Nephron progenitor cell (in vitro differentiated cells): ENCODE measurements around the gene SLC2A9.

Source experiments
- DNase-seq: peaks from one replicate; pipeline ENCODE4 v3.0.0; 2021
- H3K27ac Mint-ChIP-seq: 2 replicates; pipeline ENCODE4 v1.8.0; 2021; ENCODE audit warnings: mild to moderate bottlenecking, moderate library complexity, mixed read lengths
- H3K27me3 Mint-ChIP-seq: 2 replicates; pipeline ENCODE4 v1.8.0; 2021; ENCODE audit warnings: mild to moderate bottlenecking, low read depth, mixed read lengths; ENCODE audit not compliant: poor library complexity
- H3K36me3 Mint-ChIP-seq: 2 replicates; pipeline ENCODE4 v1.8.0; 2021; ENCODE audit warnings: low read depth, mixed read lengths
- H3K4me1 Mint-ChIP-seq: 2 replicates; pipeline ENCODE4 v1.8.0; 2021; ENCODE audit warnings: mixed read lengths
- H3K4me3 Mint-ChIP-seq: 2 replicates; pipeline ENCODE4 v1.8.0; 2021; ENCODE audit warnings: mild to moderate bottlenecking, moderate library complexity, mixed read lengths
- H3K9me3 Mint-ChIP-seq: 2 replicates; pipeline ENCODE4 v1.8.0; 2021; ENCODE audit warnings: mild to moderate bottlenecking, moderate library complexity, mixed read lengths
- TF ChIP-seq, protein P1 (sequence below): fragments of 200-600 bp; sonication (generic); IDR thresholded peaks from 2 replicates; pipeline ENCODE4 v1.5.0; 2021; ENCODE audit warnings: antibody characterized with exemption

The SLC2A9 gene

DNA sequence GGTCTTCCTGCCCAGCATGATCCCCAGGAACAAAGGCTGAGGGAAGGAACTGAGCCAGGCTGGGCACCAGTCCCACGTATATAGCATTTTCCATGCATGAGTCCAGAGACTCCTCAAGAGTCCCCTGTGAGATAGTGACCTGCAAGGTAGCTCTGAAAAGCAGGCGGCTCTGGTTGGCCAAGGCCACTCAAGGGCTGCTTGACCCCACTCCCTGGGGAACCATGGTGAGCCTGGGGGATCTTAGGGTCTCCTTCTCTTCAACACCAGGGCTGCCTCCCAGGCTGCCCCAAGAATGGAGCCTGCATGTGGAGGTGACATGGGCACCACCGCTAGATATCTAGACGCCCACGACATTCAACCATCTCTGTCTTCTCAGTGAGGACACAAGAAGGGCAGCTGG is 79.2 kb downstream of the SLC2A9 start:
- Mint-ChIP-seq H3K4me3 (no peak overlapping the region), H3K36me3 (no peaks in the 10 kb centered on the region), H3K27me3 (peaks cover 11% of the 10 kb centered on the region), H3K27ac (no peak overlapping the region), H3K9me3 (no peaks in the 10 kb centered on the region), H3K4me1 (no peaks in the 10 kb centered on the region)
- TF ChIP-seq, protein P1, sequence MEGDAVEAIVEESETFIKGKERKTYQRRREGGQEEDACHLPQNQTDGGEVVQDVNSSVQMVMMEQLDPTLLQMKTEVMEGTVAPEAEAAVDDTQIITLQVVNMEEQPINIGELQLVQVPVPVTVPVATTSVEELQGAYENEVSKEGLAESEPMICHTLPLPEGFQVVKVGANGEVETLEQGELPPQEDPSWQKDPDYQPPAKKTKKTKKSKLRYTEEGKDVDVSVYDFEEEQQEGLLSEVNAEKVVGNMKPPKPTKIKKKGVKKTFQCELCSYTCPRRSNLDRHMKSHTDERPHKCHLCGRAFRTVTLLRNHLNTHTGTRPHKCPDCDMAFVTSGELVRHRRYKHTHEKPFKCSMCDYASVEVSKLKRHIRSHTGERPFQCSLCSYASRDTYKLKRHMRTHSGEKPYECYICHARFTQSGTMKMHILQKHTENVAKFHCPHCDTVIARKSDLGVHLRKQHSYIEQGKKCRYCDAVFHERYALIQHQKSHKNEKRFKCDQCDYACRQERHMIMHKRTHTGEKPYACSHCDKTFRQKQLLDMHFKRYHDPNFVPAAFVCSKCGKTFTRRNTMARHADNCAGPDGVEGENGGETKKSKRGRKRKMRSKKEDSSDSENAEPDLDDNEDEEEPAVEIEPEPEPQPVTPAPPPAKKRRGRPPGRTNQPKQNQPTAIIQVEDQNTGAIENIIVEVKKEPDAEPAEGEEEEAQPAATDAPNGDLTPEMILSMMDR = no peak
- DNase-seq = no peak

DNA sequence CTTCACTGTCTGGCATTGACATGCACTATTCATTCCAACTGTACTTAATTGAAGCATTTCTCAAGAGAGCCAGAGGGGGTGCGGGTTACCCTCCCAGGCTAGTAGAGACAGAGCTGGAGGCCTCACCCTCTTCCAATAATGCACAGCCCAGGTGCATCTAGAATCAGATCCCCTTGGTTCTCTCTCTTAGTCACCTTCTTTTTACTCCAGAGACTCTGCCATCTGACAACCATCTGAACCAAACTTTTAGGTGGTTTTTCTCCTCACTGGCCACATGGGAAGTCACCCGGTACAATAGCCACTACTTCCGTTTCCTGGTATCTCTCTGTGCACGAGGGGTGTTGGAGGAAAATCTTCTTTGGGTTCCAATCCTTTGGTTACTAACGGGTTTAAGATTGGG is 81.3 kb downstream of the SLC2A9 start:
- H3K9me3 Mint-ChIP-seq = no peaks in the 10 kb centered on the region
- no peak for DNase-seq
- no peaks in the 10 kb centered on the region for H3K36me3 Mint-ChIP-seq
- H3K4me3 Mint-ChIP-seq = no peak overlapping the region
- TF ChIP-seq, protein P1 = no peak
- no peak overlapping the region for H3K27ac Mint-ChIP-seq
- peaks cover 12% of the 10 kb centered on the region for H3K27me3 Mint-ChIP-seq
- H3K4me1 Mint-ChIP-seq = no peaks in the 10 kb centered on the region

DNA sequence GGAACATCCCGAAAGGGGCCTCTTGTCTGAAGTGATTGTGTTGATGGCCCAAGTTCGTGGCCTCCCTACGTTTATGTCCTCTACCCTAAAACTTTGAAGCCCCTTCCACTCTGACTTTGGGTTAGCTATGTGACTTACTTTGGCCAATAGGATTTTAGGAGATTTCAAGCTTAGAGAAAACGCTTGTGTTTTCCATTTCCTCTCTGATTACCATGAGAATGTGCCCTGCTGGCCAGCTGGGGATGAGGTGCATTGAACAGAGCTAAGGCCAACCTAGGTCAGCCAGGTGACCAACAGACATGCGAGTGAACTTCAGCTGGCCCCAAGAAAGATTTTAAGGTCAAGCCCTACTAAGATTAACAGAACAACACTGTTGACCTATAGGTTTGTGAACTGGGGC is 82.4 kb downstream of the SLC2A9 start:
- TF ChIP-seq, protein P1 = no peak
- no peak for DNase-seq
- no peaks in the 10 kb centered on the region for H3K4me1 Mint-ChIP-seq

DNA sequence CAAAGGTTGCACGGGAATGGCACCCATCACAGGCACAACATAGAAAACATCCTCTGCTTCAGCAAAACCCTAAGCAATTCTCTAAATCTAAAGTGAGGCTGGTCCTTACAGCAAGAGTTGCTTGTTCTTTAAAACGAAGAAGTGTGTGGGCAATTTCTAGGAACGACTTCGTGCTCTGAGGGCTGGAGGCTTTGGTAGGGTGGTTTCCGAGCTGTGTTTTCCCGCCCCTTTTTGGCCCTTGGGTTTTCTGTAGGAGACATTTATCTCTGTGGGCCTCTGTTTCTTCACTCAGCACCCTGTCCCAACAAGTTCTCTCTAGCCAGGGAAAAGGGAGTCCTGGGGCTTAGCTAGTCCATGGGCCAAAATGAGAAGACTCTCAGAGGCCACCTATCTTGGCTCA is 84.2 kb downstream of the SLC2A9 start:
- TF ChIP-seq, protein P1 = no peak
- DNase-seq = no peak
- no peak overlapping the region for H3K4me3 Mint-ChIP-seq
- H3K27me3 Mint-ChIP-seq = peaks cover 28% of the 10 kb centered on the region
- H3K27ac Mint-ChIP-seq = no peak overlapping the region
- H3K9me3 Mint-ChIP-seq = no peaks in the 10 kb centered on the region
- H3K36me3 Mint-ChIP-seq = no peaks in the 10 kb centered on the region
- no peaks in the 10 kb centered on the region for H3K4me1 Mint-ChIP-seq

More for the DNA sequence above, 82.4 kb downstream of the SLC2A9 start:
- Mint-ChIP-seq H3K36me3 (no peaks in the 10 kb centered on the region), H3K9me3 (no peaks in the 10 kb centered on the region), H3K4me3 (no peak overlapping the region), H3K27ac (no peak overlapping the region), H3K27me3 (peaks cover 17% of the 10 kb centered on the region)

DNA sequence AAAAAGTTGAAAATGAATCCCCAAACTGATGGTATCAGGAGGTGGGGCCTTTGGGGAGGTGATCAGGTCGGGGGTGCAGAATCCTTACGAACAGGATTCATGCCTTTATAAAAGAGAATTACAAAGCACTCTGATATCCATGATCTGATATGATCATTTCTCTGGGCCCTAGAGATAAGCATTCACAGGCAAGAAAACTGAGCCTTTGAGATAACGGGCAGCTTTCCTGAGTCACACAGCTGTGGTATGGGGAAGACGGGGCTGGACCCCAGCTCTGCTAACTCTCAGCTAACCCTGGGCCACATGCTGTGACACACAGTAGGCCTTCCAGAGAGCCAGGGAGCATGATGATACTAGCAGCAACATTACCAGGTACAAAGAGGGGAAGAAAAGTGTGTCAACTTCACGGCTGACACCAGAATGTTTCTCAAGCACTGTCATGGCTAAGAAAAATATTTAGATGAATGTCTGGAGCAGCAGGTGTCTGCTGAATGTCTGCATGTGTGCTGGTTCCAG is 85.1 kb downstream of the SLC2A9 start:
- Mint-ChIP-seq H3K27me3 (peaks cover 35% of the 10 kb centered on the region), H3K36me3 (no peaks in the 10 kb centered on the region), H3K4me3 (no peak overlapping the region), H3K9me3 (no peaks in the 10 kb centered on the region), H3K4me1 (no peaks in the 10 kb centered on the region), H3K27ac (no peak overlapping the region)
- TF ChIP-seq, protein P1 = no peak
- DNase-seq = no peak

DNA sequence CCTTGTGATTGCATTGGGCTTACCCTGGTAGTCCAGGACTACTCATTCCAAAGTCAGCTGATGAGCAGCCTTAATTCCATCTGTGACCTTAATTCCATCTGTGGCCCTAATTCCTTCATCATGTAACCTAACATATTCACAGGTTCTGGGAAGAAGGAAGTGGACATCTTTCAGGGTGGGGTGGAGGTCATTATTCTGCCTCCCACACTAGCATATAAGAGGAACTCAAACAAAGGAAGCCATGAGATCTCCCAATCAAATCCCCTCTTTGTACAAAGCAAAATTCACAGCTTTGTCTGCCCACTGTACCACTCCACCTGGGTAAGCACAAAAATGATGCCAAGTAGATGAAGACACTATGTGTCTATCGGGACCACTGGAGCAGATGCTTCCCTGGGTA is 87.3 kb downstream of the SLC2A9 start:
- TF ChIP-seq, protein P1 = no peak
- H3K27ac Mint-ChIP-seq = no peak overlapping the region
- H3K4me1 Mint-ChIP-seq = peaks cover 5% of the 10 kb centered on the region
- no peak for DNase-seq
- peaks cover 51% of the 10 kb centered on the region for H3K27me3 Mint-ChIP-seq
- no peak overlapping the region for H3K4me3 Mint-ChIP-seq
- H3K36me3 Mint-ChIP-seq = no peaks in the 10 kb centered on the region
- H3K9me3 Mint-ChIP-seq = no peaks in the 10 kb centered on the region
